T-helper 1 cell treated with Interleukin-12 subunit alpha and Interleukin-12 subunit beta and Interleukin-4 antibody, amounts not matched to agents 30 ng/mL and 1 ng/mL, for 36 hours (primary cell): ENCODE data around the gene CDKAL1. TPM values are rescaled to one million over a fixed set of nuclear protein-coding genes. Genes with fewer than 3 reads are reported as not detected.
"Not testable (repeated sequence)": the region's sequence is repeated elsewhere in the genome, so short reads cannot be mapped to it uniquely, and the experiment has no call there.

Experiments used
- intact Hi-C: fragments of 100-400 bp; cut with micrococcal nuclease; formaldehyde crosslinking; loops from one replicate; pipeline ENCODE4 v1.15.1; 2024
- total RNA-seq: library from RNA; stranded (reverse); gene quantifications from 2 replicates; pipeline ENCODE4 v1.2.3, GENCODE V29; 2022

The CDKAL1 gene
- total RNA-seq, 1 donor from 2014 or later: 30.6 TPM

GRCh38 chr6:20631549-20631924 is 97.3 kb downstream of the CDKAL1 start:
- intact Hi-C loops: no loop called here

GRCh38 chr6:20632696-20633095 is 98.4 kb downstream of the CDKAL1 start:
- intact Hi-C loops: no loop called here

GRCh38 chr6:20633566-20634340 is 99.5 kb downstream of the CDKAL1 start:
- intact Hi-C loops: no loop called here

GRCh38 chr6:20639161-20639560 is 104.9 kb downstream of the CDKAL1 start:
- intact Hi-C loops: no loop called here

GRCh38 chr6:20640181-20640580 is 105.9 kb downstream of the CDKAL1 start:
- intact Hi-C loops: no loop called here

GRCh38 chr6:20642441-20642840 is 108.2 kb downstream of the CDKAL1 start:
- intact Hi-C loops: no loop called here

- intact Hi-C loops: no loop called here
These were observed 110.6 kb downstream of the CDKAL1 start for GRCh38 chr6:20644667-20645370.

GRCh38 chr6:20645572-20645971 is 111.3 kb downstream of the CDKAL1 start:
- intact Hi-C loops: not testable (repeated sequence)

GRCh38 chr6:20647585-20647984 is 113.3 kb downstream of the CDKAL1 start:
- intact Hi-C loops: no loop called here

- intact Hi-C loops: not testable (repeated sequence)
These were observed 115.6 kb downstream of the CDKAL1 start for GRCh38 chr6:20649696-20650470.

GRCh38 chr6:20652299-20653084 is 118.2 kb downstream of the CDKAL1 start:
- intact Hi-C loops: no loop called here

GRCh38 chr6:20653085-20653479 is 118.8 kb downstream of the CDKAL1 start:
- intact Hi-C loops: no loop called here

GRCh38 chr6:20655317-20655716 is 121.1 kb downstream of the CDKAL1 start:
- intact Hi-C loops: no loop called here

GRCh38 chr6:20657274-20657800 is 123.1 kb downstream of the CDKAL1 start:
- intact Hi-C loops: no loop called here

- intact Hi-C loops: no loop called here
These were observed 123.8 kb downstream of the CDKAL1 start for GRCh38 chr6:20658053-20658452.

- intact Hi-C loops: no loop called here
These were observed 124.3 kb downstream of the CDKAL1 start for GRCh38 chr6:20658516-20658915.

- intact Hi-C loops: no loop called here
These were observed 126.3 kb downstream of the CDKAL1 start for GRCh38 chr6:20660534-20660933.

- intact Hi-C loops: no loop called here
These were observed 127.5 kb downstream of the CDKAL1 start for GRCh38 chr6:20661721-20662120.

- intact Hi-C loops: no loop called here
These were observed 130.0 kb downstream of the CDKAL1 start for GRCh38 chr6:20664250-20664649.

GRCh38 chr6:20665290-20665689 is 131.0 kb downstream of the CDKAL1 start:
- intact Hi-C loops: no loop called here
